GM12878 (cell line): ENCODE results near the gene USP21. TPM values are rescaled to one million over a fixed set of nuclear protein-coding genes. Genes with fewer than 3 reads are reported as not detected.

ENCODE experiments used
- CHD2 ChIP-seq: IDR thresholded peaks from 2 replicates; pipeline ENCODE4 v1.6.1; 2011; ENCODE audit warnings: low read depth, low read length, improper control_type of control experiment, borderline replicate concordance
- CHD4 ChIP-seq: fragments of 200-600 bp; sonication (generic); IDR thresholded peaks from 2 replicates; pipeline ENCODE4 v1.6.1; 2016; ENCODE audit warnings: mild to moderate bottlenecking
- HDAC2 ChIP-seq: fragments of 200-600 bp; sonication (generic); IDR thresholded peaks from 2 replicates; pipeline ENCODE4 v1.6.1; 2017
- IKZF2 ChIP-seq, 2 experiments: fragments of 450-650 bp; IDR thresholded peaks; 2 replicates each; pipeline ENCODE4 v1.6.1; 2017; ENCODE audit warnings: mild to moderate bottlenecking in 2 of 2, moderate library complexity in 2 of 2
- POLR2AphosphoS2 ChIP-seq: IDR thresholded peaks from 2 replicates; pipeline ENCODE4 v1.6.1; 2011; ENCODE audit warnings: low read depth, mild to moderate bottlenecking, low read length, improper control_type of control experiment, moderate library complexity
- RBBP5 ChIP-seq: fragments of 200-600 bp; sonication (generic); conservative IDR thresholded peaks from 2 replicates; pipeline ENCODE4 v1.6.1; 2016
- SIX5 ChIP-seq: IDR thresholded peaks from 2 replicates; pipeline ENCODE4 v1.6.1; 2011; ENCODE audit warnings: mild to moderate bottlenecking, low read depth, low read length, moderate library complexity; ENCODE audit not compliant: severe bottlenecking
- SRF ChIP-seq, 2 experiments: IDR thresholded peaks; 2 replicates each; pipeline ENCODE4 v1.6.1; 2011; ENCODE audit warnings: low read depth in 2 of 2, low read length in 2 of 2, mild to moderate bottlenecking in 1 of 2, moderate library complexity in 1 of 2
- TAF1 ChIP-seq: IDR thresholded peaks from 2 replicates; pipeline ENCODE4 v1.6.1; 2011; ENCODE audit warnings: mild to moderate bottlenecking, low read depth, low read length, borderline replicate concordance
- TBL1XR1 ChIP-seq: IDR thresholded peaks from 2 replicates; pipeline ENCODE4 v1.6.1; 2012; ENCODE audit warnings: low read depth, low read length, improper control_type of control experiment
- polyA plus RNA-seq, 11 experiments: library from polyadenylated mRNA; depleted of rRNA in 4 of 11; unstranded in 6 of 11; stranded (reverse) in 5 of 11; fragments of >200 nt; fragmentation: Nextera tagmentation in 4 of 11; fragmentation: Illumina TruSeq in 1 of 11; extraction: Ambion mirVana in 4 of 11; extraction: Trizol in 1 of 11; gene quantifications; 1 replicate in 1 of 11; 2 replicates in 10 of 11; pipeline versions ENCODE4 v1.2.1 to v1.2.3, GENCODE V29; 2011 to 2016; ENCODE audit warnings: inconsistent platforms in 2 of 11, missing spikeins in 2 of 11, low read depth in 1 of 11
- total RNA-seq, 4 experiments: library from RNA; depleted of rRNA in 3 of 4; stranded (reverse); fragments of >200 nt in 3 of 4; fragmentation: Illumina TruSeq in 1 of 4; extraction: Trizol in 1 of 4; gene quantifications; 2 replicates each; pipeline versions ENCODE4 v1.2.1 to v1.2.3, GENCODE V29; 2013 to 2021
- TF ChIP-seq, protein P1 (sequence below): fragments of 450-650 bp; IDR thresholded peaks from 2 replicates; pipeline ENCODE4 v1.6.1; 2017; ENCODE audit warnings: mild to moderate bottlenecking, moderate library complexity
- TF ChIP-seq, protein P2 (sequence below): fragments of 450-650 bp; IDR thresholded peaks from 2 replicates; pipeline ENCODE4 v1.6.1; 2016; ENCODE audit warnings: mild to moderate bottlenecking
- TF ChIP-seq, protein P3 (sequence below): IDR thresholded peaks from 2 replicates; pipeline ENCODE4 v1.6.1; 2012; ENCODE audit warnings: mild to moderate bottlenecking, low read depth, low read length
- TF ChIP-seq, protein P4 (sequence below): fragments of 450-650 bp; IDR thresholded peaks from 2 replicates; pipeline ENCODE4 v1.6.1; 2017; ENCODE audit warnings: mild to moderate bottlenecking, low read depth, inconsistent platforms; ENCODE audit not compliant: poor library complexity, severe bottlenecking
- TF ChIP-seq, protein P5 (sequence below): IDR thresholded peaks from 2 replicates; pipeline ENCODE4 v1.6.1; 2011; ENCODE audit warnings: borderline replicate concordance, low read depth, mild to moderate bottlenecking, moderate library complexity, low read length; ENCODE audit not compliant: insufficient read depth, poor library complexity, severe bottlenecking

USP21 gene
- total and polyA plus RNA-seq, 10 of the 15 experiments (the other 5 are each of a cell fraction or from before 2014, with no cell fraction given), result 3.2 to 28.6 (median 16.6) TPM

DNA sequence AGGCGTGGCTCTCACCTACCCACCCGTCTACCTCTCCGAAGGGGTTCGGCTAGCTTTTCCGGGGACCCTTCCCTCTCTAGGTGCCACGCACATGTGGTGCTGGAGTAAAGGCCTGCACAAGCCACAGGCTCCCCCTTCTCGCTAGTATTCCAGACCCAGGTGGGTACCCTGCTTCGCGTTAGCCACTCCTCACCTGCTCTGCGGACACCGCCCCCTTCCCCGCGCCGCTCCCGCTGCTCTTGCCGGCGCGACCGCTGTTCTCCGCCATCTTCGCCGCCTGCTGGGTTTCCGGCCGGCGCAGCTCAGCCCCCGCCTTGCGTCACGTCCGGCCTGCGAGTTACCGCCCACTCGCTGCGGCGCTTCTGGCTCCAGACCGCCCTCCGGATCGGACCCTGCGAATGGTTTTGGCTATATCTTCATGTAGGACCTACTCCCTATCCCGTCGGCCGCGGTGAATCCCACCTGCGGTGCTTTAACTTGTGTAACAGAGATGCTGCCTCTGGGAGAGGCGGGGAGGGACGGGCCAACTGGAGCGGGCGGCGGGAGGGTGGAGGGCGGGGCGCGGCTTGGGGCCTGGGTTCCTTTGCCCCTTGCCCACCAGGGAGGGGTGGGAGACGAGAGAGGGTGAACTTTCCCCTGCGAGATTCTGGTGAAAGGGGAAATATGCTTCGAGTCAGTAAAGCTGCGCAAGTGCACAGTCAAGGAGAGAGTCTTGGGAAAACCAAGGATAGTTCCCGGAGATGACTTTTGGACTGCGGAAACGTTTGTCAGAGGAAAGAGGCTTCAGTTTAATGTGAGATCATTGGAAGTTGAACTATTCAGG is 41.3 kb upstream of the USP21 start, which contains the start of the genes NIT1 and PFDN2 (continued):
- TF ChIP-seq, protein P1, sequence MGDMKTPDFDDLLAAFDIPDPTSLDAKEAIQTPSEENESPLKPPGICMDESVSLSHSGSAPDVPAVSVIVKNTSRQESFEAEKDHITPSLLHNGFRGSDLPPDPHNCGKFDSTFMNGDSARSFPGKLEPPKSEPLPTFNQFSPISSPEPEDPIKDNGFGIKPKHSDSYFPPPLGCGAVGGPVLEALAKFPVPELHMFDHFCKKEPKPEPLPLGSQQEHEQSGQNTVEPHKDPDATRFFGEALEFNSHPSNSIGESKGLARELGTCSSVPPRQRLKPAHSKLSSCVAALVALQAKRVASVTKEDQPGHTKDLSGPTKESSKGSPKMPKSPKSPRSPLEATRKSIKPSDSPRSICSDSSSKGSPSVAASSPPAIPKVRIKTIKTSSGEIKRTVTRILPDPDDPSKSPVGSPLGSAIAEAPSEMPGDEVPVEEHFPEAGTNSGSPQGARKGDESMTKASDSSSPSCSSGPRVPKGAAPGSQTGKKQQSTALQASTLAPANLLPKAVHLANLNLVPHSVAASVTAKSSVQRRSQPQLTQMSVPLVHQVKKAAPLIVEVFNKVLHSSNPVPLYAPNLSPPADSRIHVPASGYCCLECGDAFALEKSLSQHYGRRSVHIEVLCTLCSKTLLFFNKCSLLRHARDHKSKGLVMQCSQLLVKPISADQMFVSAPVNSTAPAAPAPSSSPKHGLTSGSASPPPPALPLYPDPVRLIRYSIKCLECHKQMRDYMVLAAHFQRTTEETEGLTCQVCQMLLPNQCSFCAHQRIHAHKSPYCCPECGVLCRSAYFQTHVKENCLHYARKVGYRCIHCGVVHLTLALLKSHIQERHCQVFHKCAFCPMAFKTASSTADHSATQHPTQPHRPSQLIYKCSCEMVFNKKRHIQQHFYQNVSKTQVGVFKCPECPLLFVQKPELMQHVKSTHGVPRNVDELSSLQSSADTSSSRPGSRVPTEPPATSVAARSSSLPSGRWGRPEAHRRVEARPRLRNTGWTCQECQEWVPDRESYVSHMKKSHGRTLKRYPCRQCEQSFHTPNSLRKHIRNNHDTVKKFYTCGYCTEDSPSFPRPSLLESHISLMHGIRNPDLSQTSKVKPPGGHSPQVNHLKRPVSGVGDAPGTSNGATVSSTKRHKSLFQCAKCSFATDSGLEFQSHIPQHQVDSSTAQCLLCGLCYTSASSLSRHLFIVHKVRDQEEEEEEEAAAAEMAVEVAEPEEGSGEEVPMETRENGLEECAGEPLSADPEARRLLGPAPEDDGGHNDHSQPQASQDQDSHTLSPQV, result no peak
- TF ChIP-seq IKZF2 (IDR thresholded peaks at IDR 0.05), result 0 out of 4 replicates have a peak, but pooled peaks of 1 of the 2 experiments have one; percentile 23
- no peak for TF ChIP-seq HDAC2
- 0 out of 2 replicates have a peak, but pooled peaks have one; percentile 67 for TF ChIP-seq CHD2
- TF ChIP-seq, protein P2, sequence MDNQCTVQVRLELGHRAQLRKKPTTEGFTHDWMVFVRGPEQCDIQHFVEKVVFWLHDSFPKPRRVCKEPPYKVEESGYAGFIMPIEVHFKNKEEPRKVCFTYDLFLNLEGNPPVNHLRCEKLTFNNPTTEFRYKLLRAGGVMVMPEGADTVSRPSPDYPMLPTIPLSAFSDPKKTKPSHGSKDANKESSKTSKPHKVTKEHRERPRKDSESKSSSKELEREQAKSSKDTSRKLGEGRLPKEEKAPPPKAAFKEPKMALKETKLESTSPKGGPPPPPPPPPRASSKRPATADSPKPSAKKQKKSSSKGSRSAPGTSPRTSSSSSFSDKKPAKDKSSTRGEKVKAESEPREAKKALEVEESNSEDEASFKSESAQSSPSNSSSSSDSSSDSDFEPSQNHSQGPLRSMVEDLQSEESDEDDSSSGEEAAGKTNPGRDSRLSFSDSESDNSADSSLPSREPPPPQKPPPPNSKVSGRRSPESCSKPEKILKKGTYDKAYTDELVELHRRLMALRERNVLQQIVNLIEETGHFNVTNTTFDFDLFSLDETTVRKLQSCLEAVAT, result peak; percentile 33; the same call in 1 of the 2 replicates
- TF ChIP-seq, protein P3, sequence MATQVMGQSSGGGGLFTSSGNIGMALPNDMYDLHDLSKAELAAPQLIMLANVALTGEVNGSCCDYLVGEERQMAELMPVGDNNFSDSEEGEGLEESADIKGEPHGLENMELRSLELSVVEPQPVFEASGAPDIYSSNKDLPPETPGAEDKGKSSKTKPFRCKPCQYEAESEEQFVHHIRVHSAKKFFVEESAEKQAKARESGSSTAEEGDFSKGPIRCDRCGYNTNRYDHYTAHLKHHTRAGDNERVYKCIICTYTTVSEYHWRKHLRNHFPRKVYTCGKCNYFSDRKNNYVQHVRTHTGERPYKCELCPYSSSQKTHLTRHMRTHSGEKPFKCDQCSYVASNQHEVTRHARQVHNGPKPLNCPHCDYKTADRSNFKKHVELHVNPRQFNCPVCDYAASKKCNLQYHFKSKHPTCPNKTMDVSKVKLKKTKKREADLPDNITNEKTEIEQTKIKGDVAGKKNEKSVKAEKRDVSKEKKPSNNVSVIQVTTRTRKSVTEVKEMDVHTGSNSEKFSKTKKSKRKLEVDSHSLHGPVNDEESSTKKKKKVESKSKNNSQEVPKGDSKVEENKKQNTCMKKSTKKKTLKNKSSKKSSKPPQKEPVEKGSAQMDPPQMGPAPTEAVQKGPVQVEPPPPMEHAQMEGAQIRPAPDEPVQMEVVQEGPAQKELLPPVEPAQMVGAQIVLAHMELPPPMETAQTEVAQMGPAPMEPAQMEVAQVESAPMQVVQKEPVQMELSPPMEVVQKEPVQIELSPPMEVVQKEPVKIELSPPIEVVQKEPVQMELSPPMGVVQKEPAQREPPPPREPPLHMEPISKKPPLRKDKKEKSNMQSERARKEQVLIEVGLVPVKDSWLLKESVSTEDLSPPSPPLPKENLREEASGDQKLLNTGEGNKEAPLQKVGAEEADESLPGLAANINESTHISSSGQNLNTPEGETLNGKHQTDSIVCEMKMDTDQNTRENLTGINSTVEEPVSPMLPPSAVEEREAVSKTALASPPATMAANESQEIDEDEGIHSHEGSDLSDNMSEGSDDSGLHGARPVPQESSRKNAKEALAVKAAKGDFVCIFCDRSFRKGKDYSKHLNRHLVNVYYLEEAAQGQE, result 0 out of 2 replicates have a peak, but pooled peaks have one; percentile 47
- TF ChIP-seq, protein P4, sequence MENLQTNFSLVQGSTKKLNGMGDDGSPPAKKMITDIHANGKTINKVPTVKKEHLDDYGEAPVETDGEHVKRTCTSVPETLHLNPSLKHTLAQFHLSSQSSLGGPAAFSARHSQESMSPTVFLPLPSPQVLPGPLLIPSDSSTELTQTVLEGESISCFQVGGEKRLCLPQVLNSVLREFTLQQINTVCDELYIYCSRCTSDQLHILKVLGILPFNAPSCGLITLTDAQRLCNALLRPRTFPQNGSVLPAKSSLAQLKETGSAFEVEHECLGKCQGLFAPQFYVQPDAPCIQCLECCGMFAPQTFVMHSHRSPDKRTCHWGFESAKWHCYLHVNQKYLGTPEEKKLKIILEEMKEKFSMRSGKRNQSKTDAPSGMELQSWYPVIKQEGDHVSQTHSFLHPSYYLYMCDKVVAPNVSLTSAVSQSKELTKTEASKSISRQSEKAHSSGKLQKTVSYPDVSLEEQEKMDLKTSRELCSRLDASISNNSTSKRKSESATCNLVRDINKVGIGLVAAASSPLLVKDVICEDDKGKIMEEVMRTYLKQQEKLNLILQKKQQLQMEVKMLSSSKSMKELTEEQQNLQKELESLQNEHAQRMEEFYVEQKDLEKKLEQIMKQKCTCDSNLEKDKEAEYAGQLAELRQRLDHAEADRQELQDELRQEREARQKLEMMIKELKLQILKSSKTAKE, result no peak
- TF ChIP-seq POLR2AphosphoS2, result peak; percentile 79; the same call in 1 of the 2 replicates
- TF ChIP-seq CHD4, result no peak
- no peak for TF ChIP-seq RBBP5
- peak; percentile 49; the same call in 1 of the 2 replicates for TF ChIP-seq TBL1XR1
- TF ChIP-seq SRF (IDR thresholded peaks at IDR 0.05; ENCODE audit: low read depth in 2 of 2, low read length in 2 of 2), result no peak
- TF ChIP-seq TAF1, result peak; percentile 94
- peak; percentile 22 for TF ChIP-seq SIX5
- TF ChIP-seq, protein P5, sequence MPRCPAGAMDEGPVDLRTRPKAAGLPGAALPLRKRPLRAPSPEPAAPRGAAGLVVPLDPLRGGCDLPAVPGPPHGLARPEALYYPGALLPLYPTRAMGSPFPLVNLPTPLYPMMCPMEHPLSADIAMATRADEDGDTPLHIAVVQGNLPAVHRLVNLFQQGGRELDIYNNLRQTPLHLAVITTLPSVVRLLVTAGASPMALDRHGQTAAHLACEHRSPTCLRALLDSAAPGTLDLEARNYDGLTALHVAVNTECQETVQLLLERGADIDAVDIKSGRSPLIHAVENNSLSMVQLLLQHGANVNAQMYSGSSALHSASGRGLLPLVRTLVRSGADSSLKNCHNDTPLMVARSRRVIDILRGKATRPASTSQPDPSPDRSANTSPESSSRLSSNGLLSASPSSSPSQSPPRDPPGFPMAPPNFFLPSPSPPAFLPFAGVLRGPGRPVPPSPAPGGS, result no peak
